Measurements from ENCODE around the gene TMEM63A. TPM values are rescaled to one million over a fixed set of nuclear protein-coding genes. Genes with fewer than 3 reads are reported as not detected.
A peak's percentile ranks its signal among the peaks of the same experiment; 100 is the strongest.
"Not testable (repeated sequence)": the region's sequence is repeated elsewhere in the genome, so short reads cannot be mapped to it uniquely, and the experiment has no call there.

The TMEM63A gene
- total RNA-seq, 1 donor from 2014 or later = 4.7 TPM

DNA sequence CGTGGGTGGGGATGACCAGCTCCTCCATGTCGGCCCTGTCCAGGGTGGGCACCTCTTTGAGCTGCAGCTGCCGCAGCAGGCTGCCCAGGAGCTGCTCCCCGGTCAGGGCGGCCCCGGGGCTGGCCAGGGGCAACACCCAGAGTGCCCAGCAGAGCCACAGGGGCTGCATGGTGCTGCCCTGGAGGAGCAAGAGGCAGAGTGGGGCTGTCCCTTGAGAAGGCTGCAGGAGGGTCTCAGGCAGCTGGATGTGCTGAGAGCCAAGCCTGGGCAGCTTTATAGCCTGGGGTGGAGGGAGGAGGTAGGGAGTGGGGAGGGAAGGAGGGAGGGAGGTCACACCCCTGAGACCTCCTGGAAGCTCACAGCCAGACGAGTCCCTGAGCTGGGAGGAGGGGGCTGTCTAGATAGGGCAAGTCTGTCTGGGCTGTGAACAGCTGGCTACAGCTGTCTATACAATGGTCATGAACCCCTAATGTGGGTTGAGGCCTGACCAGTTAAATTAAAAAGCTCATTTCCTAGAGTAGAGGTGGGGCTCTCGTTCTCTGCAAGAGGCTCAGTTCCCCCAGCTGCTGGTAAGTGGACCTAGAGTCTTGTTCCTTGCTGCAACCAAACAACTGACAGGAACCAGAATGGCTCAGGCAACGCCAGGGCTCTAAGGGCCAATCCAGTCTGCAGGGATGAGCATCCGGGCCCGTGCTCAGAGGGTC is 6.9 kb upstream of the TMEM63A start, which contains the start of gene LEFTY1:
LEFTY1 (minus strand) TSS at position 249 of the 704 bp plus-strand sequence; CDS start at position 169, 80 bp downstream.
- no peak for DNase-seq (ENCODE audit: low read depth)
- Histone ChIP-seq H3K27me3 (ENCODE audit: control insufficient read depth, insufficient read depth, low read length) (peaks cover 5% of the 10 kb centered on the region), H3K4me3 (ENCODE audit: low read depth, low read length) (no peak within 1 kb of the TSS), H3K36me3 (ENCODE audit: control insufficient read depth, insufficient read depth, low read length) (no peaks in the 10 kb centered on the region)
- no peak for FAIRE-seq
- TF ChIP-seq, protein P1, sequence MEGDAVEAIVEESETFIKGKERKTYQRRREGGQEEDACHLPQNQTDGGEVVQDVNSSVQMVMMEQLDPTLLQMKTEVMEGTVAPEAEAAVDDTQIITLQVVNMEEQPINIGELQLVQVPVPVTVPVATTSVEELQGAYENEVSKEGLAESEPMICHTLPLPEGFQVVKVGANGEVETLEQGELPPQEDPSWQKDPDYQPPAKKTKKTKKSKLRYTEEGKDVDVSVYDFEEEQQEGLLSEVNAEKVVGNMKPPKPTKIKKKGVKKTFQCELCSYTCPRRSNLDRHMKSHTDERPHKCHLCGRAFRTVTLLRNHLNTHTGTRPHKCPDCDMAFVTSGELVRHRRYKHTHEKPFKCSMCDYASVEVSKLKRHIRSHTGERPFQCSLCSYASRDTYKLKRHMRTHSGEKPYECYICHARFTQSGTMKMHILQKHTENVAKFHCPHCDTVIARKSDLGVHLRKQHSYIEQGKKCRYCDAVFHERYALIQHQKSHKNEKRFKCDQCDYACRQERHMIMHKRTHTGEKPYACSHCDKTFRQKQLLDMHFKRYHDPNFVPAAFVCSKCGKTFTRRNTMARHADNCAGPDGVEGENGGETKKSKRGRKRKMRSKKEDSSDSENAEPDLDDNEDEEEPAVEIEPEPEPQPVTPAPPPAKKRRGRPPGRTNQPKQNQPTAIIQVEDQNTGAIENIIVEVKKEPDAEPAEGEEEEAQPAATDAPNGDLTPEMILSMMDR (IDR thresholded peaks at IDR 0.05; ENCODE audit: insufficient read depth, low read length, severe bottlenecking) = no peak

DNA sequence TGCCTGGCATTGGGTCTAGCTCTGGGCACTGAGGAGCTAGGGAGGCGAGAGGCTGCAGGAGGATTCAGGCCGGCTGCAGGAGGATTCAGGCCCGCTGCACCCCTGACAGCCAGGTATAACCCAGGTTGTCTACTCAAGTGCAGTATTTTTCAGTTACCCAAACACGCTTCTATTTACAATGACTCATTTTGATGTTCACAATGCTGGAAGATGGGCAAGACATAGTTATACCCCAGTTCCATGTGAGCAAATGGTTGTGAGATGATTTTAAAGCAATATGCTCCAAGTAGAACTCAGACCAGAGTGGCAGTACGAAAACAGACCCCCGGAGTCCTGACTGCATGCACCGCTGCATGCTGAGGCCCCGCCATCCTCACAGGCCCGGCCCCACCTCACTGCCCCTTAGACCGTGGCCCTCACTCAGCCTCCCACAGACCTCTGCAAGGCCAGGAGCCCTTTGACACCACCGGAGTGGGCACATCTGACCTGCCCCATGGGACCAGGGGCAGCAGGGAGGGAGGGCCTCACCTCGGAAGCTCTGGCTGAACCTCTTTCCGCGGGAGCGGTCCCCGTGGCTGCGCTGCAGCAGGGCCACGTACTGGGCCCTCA is 6.2 kb upstream of the TMEM63A start:
- H3K36me3 ChIP-seq (ENCODE audit: control insufficient read depth, insufficient read depth, low read length) = no peaks in the 10 kb centered on the region
- peaks cover 5% of the 10 kb centered on the region for H3K27me3 ChIP-seq (ENCODE audit: control insufficient read depth, insufficient read depth, low read length)
- FAIRE-seq (no peak), DNase-seq (ENCODE audit: low read depth) (no peak)
- no peak overlapping the region for H3K4me3 ChIP-seq (ENCODE audit: low read depth, low read length)
- TF ChIP-seq, protein P1 (IDR thresholded peaks at IDR 0.05; ENCODE audit: insufficient read depth, low read length, severe bottlenecking) = no peak

DNA sequence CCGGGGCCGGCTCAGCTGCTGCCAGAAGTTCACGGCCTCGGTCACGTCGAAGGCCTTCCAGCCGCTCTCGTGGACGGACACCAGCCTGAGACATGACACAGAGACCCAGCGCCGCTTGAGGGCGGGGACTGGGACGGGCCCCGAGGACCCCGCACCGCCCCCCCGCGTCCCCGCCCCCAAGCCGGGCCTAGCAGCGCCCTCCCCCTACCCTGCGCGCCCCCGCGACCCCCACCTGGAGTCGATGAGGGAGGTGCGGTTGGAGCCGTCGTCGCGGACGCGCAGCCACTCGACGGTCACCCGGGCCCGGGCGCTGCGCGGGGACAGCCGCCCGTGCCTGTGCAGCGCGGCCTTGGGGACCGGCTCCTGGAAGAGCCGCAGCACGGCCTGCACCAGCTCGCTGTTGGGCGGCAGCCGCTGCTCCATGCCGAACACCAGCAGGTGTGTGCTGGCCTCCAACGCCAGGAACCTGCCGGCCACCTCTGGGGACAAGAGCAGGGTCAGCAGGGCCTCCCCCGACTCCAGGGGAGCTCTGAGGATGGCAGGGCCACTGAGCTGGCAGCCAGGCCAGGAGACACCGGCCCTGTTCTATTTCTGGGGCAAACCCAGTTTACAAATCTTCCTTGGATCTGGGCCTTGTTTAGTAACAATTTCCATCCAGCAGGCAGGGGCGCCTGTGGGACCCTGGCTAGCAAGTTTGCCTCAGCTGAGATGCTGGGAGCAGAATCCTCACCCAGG is 5.5 kb upstream of the TMEM63A start:
- DNase-seq (ENCODE audit: low read depth) = not testable (repeated sequence)

DNA sequence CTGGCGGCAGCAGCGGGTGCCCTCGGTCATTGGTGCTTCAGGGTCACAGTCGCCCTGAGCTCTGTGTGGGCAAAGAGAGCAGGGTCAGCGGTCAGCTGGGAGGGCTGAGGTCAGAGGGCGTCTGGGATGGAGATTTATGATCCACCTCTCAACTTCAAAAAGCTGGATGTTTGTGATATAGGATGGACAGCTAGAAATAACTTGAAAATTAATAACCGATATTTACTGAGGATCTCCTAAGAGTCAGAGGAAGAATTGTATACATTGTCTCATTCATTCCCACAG is 4.8 kb upstream of the TMEM63A start:
- FAIRE-seq (no peak), DNase-seq (ENCODE audit: low read depth) (no peak)
- H3K36me3 ChIP-seq (ENCODE audit: control insufficient read depth, insufficient read depth, low read length) = no peaks in the 10 kb centered on the region
- TF ChIP-seq, protein P1 (IDR thresholded peaks at IDR 0.05; ENCODE audit: insufficient read depth, low read length, severe bottlenecking) = no peak
- H3K27me3 ChIP-seq (ENCODE audit: control insufficient read depth, insufficient read depth, low read length) = peaks cover 5% of the 10 kb centered on the region
- H3K4me3 ChIP-seq (ENCODE audit: low read depth, low read length) = no peak overlapping the region

More for the DNA sequence above, 5.5 kb upstream of the TMEM63A start:
- H3K27me3 ChIP-seq (ENCODE audit: control insufficient read depth, insufficient read depth, low read length); H3K36me3 ChIP-seq (ENCODE audit: control insufficient read depth, insufficient read depth, low read length); FAIRE-seq; H3K4me3 ChIP-seq (ENCODE audit: low read depth, low read length): not testable (repeated sequence)

DNA sequence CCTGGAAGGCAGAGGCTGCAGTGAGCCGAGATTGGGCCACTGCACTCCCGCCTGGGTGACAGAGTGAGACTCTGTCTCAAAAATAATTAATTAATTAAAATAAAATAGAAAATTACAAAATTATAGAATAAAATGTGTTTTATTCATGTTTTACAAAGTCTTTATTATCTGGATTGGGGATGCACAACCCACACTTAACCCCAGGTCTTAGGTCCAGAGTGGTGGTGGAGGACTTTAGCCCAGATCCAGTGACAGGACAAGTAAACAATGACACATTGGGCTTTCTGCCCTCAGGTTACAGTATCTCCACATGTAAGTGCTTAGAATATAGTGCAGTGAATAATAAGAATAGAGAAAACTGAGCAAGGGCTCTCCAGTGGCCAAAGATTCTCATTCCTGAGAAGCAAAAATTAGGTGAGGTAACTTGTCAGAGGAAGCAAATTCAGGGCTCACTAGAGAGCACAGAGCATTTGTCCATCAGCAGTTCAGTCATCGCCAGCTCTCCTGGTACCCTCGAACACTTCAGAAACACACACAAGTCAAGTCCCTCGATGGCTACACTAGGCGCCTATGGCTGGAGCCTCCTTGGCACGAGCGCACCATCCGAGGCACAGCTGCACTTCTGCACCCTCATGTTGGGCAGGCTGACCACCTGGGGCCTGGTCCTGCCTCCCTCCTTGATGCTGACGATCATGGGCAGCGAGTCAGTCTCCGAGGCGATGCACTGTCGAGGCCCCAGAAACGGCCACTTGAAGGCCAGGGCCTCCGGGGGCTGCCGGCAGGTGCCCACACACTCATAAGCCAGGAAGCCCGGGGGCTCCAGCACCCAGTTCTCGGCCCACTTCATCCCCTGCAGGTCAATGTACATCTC is 4.2 kb upstream of the TMEM63A start:
- peak; percentile 43 for DNase-seq (ENCODE audit: low read depth)
- no peak overlapping the region for H3K4me3 ChIP-seq (ENCODE audit: low read depth, low read length)
- no peak for FAIRE-seq
- TF ChIP-seq, protein P1 (IDR thresholded peaks at IDR 0.05; ENCODE audit: insufficient read depth, low read length, severe bottlenecking) = no peak
- H3K27me3 ChIP-seq (ENCODE audit: control insufficient read depth, insufficient read depth, low read length) = peaks cover 5% of the 10 kb centered on the region
- H3K36me3 ChIP-seq (ENCODE audit: control insufficient read depth, insufficient read depth, low read length) = no peaks in the 10 kb centered on the region
